Activated naive CD8-positive, alpha-beta T cell treated with anti-CD3 and anti-CD28 coated beads, Interleukin-2, amount 10 ng/mL, durations not matched to agents 7 days and 5 days (primary cell): ENCODE results near the gene EPHA1. TPM values are rescaled to one million over a fixed set of nuclear protein-coding genes. Genes with fewer than 3 reads are reported as not detected.
"Not testable (repeated sequence)": the region's sequence is repeated elsewhere in the genome, so short reads cannot be mapped to it uniquely, and the experiment has no call there.

Experiments
- ATAC-seq: fragments of 150-1000 bp; cut with Tn5 transposase; one replicate; pipeline ENCODE4 v1.10.0; 2021; ENCODE audit warnings: low read depth, moderate library complexity
- POLR2A ChIA-PET: fragments of 350-600 bp; sonication (Branson Sonifier 250); formaldehyde crosslinking; loops from one replicate; lab custom pipeline; 2021; ENCODE audit warnings: antibody characterized with exemption; lab: Charles Lee
- DNase-seq: peaks from one replicate; pipeline ENCODE4 v3.0.0; 2021
- H3K27ac Mint-ChIP-seq: one replicate; pipeline ENCODE4 v1.8.0; 2022; ENCODE audit warnings: mild to moderate bottlenecking, mixed read lengths
- H3K27me3 Mint-ChIP-seq: one replicate; pipeline ENCODE4 v1.8.0; 2022; ENCODE audit warnings: mild to moderate bottlenecking, moderate library complexity, mixed read lengths
- H3K36me3 Mint-ChIP-seq: one replicate; pipeline ENCODE4 v1.8.0; 2021; ENCODE audit warnings: mild to moderate bottlenecking, mixed read lengths
- H3K4me1 Mint-ChIP-seq: one replicate; pipeline ENCODE4 v1.8.0; 2021; ENCODE audit warnings: mixed read lengths
- H3K4me3 Mint-ChIP-seq: one replicate; pipeline ENCODE4 v1.8.0; 2022; ENCODE audit warnings: mild to moderate bottlenecking, moderate library complexity, mixed read lengths
- H3K9me3 Mint-ChIP-seq: one replicate; pipeline ENCODE4 v1.8.0; 2021; ENCODE audit warnings: mixed read lengths
- total RNA-seq, 2 experiments: library from RNA; stranded (reverse); gene quantifications; one replicate each; pipeline ENCODE4 v1.2.3, GENCODE V29; 2021

Gene EPHA1
- total RNA-seq, 2 experiments from 2014 or later: 27.3 to 28.2 TPM

- no peaks in the 10 kb centered on the region for H3K27me3 Mint-ChIP-seq
- H3K4me3 Mint-ChIP-seq: peak overlapping the region; percentile 68
- peaks cover 11% of the 10 kb centered on the region for H3K4me1 Mint-ChIP-seq
- no peak for DNase-seq
- H3K9me3 Mint-ChIP-seq: no peaks in the 10 kb centered on the region
- POLR2A ChIA-PET: interaction anchor here (1.0 kb wide), 1 partner anchor 9 kb away, joined by 3 read pairs; no protein-coding TSS in a partner anchor
- H3K36me3 Mint-ChIP-seq: peaks cover 10% of the 10 kb centered on the region
- ATAC-seq: no peak
- H3K27ac Mint-ChIP-seq: peak overlapping the region; percentile 81
These were observed 13.2 kb downstream of the EPHA1 start for GRCh38 chr7:143395187-143396149.

DNA sequence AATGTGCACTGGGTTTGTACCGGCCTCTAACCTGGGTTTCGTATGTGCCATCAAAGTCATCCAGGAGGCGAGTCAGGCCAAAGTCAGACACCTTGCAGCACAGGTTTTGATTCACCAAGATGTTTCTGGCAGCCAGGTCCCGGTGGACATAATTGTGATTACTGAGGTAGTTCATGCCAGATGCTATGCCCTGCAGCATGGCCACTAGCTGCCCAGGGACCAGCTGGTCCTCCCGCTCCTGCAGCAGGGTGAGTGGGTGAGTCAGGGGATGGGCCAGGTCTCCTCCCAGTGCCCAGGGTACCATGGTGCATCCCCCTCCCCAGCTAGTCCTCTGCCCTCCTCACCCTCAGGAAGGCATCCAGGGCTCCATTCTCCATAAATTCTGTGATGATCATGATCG is 13.9 kb downstream of the EPHA1 start:
- Mint-ChIP-seq H3K36me3 (peaks cover 14% of the 10 kb centered on the region), H3K9me3 (no peaks in the 10 kb centered on the region), H3K27ac (peak overlapping the region; percentile 81), H3K4me3 (peak overlapping the region; percentile 68), H3K27me3 (no peaks in the 10 kb centered on the region), H3K4me1 (peaks cover 13% of the 10 kb centered on the region)
- ATAC-seq (no peak), DNase-seq (no peak)
- POLR2A ChIA-PET: interaction anchor here (0.8 to 1.0 kb wide), 2 partner anchors 9 to 11 kb away, joined by 3 read pairs; no protein-coding TSS in a partner anchor

DNA sequence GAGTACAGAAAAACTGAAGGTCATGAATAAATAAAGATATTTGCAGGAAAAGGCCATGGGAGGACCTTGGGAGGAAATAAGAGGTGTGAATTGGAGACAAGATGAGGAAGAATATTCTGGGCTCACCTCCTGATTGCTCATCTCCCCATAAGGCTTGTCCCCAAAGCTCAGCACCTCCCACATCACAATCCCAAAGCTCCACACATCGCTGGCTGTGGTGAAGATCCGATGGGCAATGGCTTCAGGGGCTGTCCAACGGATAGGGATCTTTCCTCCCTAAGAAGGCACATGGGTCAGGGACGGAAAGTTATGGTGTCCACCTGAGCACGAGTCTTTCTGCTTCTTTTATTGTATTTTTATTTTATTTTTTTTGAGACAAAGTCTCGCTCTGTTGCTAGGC is 14.6 kb downstream of the EPHA1 start:
- H3K27me3 Mint-ChIP-seq: no peaks in the 10 kb centered on the region
- H3K4me1 Mint-ChIP-seq: peaks cover 19% of the 10 kb centered on the region
- DNase-seq (no peak), ATAC-seq (no peak)
- peaks cover 20% of the 10 kb centered on the region for H3K36me3 Mint-ChIP-seq
- no peak overlapping the region for H3K4me3 Mint-ChIP-seq
- POLR2A ChIA-PET: interaction anchor here (0.8 to 6.7 kb wide), 2 partner anchors 10 to 14 kb away, joined by 3 to 40 read pairs; partner anchors contain the start of gene EPHA1
- H3K9me3 Mint-ChIP-seq: no peaks in the 10 kb centered on the region
- peak overlapping the region; percentile 54 for H3K27ac Mint-ChIP-seq

DNA sequence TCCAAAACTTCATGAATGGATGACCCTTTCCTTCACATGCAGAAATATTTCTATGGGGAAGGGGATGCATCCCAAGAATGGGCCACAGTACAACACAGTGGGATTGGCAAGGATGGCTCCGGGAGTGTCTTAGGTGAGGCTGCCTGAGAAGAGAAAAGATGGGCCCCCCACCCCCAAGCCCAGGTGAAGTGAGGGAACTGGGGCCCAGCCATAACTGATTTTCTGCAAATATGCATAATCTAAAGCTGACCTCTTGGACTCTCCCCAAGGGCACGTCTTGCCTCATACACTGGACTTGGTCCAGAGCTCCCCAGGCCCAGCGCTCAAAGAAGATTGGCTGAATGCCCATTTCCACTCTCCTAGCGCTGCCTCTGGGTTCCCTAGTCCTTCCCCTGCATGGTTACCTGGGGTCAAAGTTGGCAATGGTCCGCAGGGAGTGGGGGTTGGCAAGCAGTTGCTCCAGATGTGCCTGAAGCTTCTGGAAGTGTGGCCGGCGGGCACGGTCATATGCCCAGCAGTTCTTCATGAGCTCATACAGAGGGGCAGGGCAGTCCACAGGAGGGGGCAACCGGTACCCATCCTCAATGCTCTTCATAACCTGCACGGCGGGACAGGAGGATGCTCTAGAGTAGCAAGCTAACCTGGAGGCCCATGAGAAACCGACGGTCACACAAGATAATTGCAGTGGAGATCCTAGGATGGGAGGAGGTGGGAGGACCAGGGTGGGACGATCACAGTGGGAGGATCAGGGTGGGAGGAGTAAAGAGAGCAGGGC is 15.2 kb downstream of the EPHA1 start:
- DNase-seq (no peak), ATAC-seq (no peak)
- no peaks in the 10 kb centered on the region for H3K9me3 Mint-ChIP-seq
- POLR2A ChIA-PET: interaction anchor here (1.7 to 6.7 kb wide), 2 partner anchors 10 to 14 kb away, joined by 7 to 40 read pairs; partner anchors contain the start of gene EPHA1
- peak overlapping the region; percentile 54 for H3K27ac Mint-ChIP-seq
- H3K27me3 Mint-ChIP-seq: no peaks in the 10 kb centered on the region
- peaks cover 21% of the 10 kb centered on the region for H3K36me3 Mint-ChIP-seq
- H3K4me3 Mint-ChIP-seq: no peak overlapping the region
- H3K4me1 Mint-ChIP-seq: peaks cover 19% of the 10 kb centered on the region

DNA sequence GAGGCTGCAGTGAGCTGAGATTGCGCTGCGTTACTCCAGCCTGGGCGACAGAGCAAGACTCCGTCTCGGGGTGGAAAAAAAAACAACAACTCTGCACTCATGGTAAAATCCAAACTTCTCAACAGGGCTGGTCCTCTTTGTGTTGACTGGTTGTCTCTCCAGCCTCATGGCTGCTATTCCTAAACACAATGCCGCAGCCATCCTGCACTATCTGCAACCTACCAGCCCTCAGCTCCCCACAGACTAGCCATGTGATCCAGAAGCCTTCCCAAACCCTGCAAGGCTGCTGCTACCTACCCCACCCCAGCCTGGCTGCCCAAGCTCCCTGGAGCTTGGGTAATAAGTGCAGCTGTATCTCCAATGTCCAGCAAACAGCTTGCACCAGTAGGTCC is 15.8 kb downstream of the EPHA1 start:
- POLR2A ChIA-PET: interaction anchor here (1.4 to 6.7 kb wide), 4 partner anchors 9 to 17 kb away, joined by 5 to 40 read pairs (median 6); partner anchors contain the start of gene EPHA1
- Mint-ChIP-seq H3K9me3 (no peaks in the 10 kb centered on the region), H3K27ac (no peak overlapping the region), H3K36me3 (peaks cover 21% of the 10 kb centered on the region), H3K4me1 (peaks cover 19% of the 10 kb centered on the region), H3K27me3 (no peaks in the 10 kb centered on the region), H3K4me3 (no peak overlapping the region)
- DNase-seq: no peak
- no peak for ATAC-seq

GRCh38 chr7:143392427-143392826 is 16.2 kb downstream of the EPHA1 start:
- not testable (repeated sequence) for ATAC-seq
- POLR2A ChIA-PET: interaction anchor here (1.4 to 6.7 kb wide), 4 partner anchors 8 to 17 kb away, joined by 5 to 40 read pairs (median 6); partner anchors contain the start of gene EPHA1
- peaks cover 21% of the 10 kb centered on the region for H3K36me3 Mint-ChIP-seq

GRCh38 chr7:143391462-143392404 is 16.9 kb downstream of the EPHA1 start:
- Mint-ChIP-seq H3K27me3 (no peaks in the 10 kb centered on the region), H3K27ac (no peak overlapping the region), H3K4me3 (no peak overlapping the region), H3K9me3 (no peaks in the 10 kb centered on the region), H3K4me1 (peaks cover 19% of the 10 kb centered on the region), H3K36me3 (peaks cover 21% of the 10 kb centered on the region)
- ATAC-seq (no peak), DNase-seq (no peak)
- POLR2A ChIA-PET: interaction anchor here (1.2 to 6.7 kb wide), 5 partner anchors 8 to 19 kb away, joined by 4 to 40 read pairs (median 6); partner anchors contain the start of gene EPHA1

More at GRCh38 chr7:143392427-143392826, 16.2 kb downstream of the EPHA1 start:
- Mint-ChIP-seq H3K4me1 (peaks cover 19% of the 10 kb centered on the region), H3K27ac (peak overlapping the region; percentile 48)
- H3K4me3 Mint-ChIP-seq, DNase-seq, H3K9me3 Mint-ChIP-seq, H3K27me3 Mint-ChIP-seq: not testable (repeated sequence)

- Mint-ChIP-seq H3K4me3 (no peak overlapping the region), H3K4me1 (peaks cover 19% of the 10 kb centered on the region), H3K27me3 (no peaks in the 10 kb centered on the region), H3K27ac (no peak overlapping the region), H3K9me3 (no peaks in the 10 kb centered on the region), H3K36me3 (peaks cover 21% of the 10 kb centered on the region)
- DNase-seq: no peak
- no peak for ATAC-seq
- POLR2A ChIA-PET: interaction anchor here (1.1 to 6.7 kb wide), 4 partner anchors 11 to 18 kb away, joined by 3 to 40 read pairs (median 4); partner anchors contain the start of gene EPHA1
These were observed 17.8 kb downstream of the EPHA1 start for GRCh38 chr7:143390773-143391317.

DNA sequence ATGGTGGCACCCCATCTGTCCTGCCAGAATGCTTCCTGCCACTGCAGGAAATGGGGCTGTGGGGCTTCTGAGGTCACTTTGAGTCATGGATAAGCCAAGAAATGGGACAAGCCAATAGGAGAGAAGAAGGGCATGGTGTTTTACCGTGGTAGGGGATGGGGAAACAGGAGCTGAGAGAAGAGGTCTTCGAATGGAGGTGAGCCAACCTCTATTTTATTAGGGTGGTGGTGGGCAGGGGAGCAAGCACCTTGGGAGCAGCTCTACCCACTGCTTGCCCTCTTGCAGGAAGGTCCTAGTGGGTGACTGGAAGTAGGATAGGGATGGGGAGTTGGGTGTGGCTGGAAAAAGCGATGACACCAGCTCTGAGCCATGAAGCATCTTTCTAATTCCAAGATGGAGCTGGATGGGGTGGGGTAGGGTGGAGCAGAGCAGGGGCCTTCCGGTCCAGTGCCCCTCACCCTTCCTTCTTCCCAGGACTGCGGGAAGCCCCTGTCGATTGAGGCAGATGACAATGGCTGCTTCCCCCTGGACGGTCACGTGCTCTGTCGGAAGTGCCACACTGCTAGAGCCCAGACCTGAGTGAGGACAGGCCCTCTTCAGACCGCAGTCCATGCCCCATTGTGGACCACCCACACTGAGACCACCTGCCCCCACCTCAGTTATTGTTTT is 18.4 kb downstream of the EPHA1 start:
- Mint-ChIP-seq H3K9me3 (no peaks in the 10 kb centered on the region), H3K4me1 (peaks cover 16% of the 10 kb centered on the region), H3K36me3 (peaks cover 19% of the 10 kb centered on the region), H3K27me3 (no peaks in the 10 kb centered on the region), H3K4me3 (no peak overlapping the region), H3K27ac (peak overlapping the region; percentile 24)
- ATAC-seq (no peak), DNase-seq (no peak)
- POLR2A ChIA-PET: interaction anchor here (1.1 to 6.7 kb wide), 4 partner anchors 10 to 18 kb away, joined by 3 to 40 read pairs (median 4); partner anchors contain the start of gene EPHA1

DNA sequence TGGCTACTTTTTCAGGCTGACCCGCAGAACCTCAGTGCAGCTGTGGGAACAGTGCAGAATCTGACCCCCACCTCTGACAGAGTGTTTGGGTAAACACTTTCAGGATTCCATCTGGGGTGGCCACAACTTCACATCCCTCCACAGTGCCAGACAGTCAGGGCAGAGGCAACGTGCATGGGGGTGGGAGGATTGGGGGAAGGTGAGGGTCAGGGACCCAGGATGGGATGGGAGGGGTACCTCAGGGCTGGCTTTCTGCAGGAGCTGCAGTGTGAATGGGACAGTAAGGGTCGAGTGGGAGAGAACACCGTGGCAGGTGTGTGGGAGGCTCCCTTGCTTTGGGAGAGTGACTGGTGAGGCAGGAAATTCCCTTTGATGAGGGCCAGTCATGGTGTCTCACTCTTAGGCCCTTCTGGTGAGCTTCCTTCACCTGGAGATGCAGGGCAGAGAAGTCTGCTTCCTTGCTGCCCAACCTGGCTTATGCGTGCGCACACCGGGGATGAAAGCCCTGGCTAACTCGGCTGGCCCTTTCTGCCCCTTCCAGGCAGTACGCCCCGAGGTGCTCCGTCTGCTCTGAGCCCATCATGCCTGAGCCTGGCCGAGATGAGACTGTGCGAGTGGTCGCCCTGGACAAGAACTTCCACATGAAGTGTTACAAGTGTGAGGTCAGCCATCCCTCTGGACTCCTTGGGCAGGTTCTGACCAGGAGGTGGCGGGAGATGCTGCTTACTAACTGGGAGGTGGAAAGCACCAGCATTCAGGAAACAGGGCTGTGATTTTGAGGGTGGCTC is 19.1 kb downstream of the EPHA1 start:
- DNase-seq (no peak), ATAC-seq (no peak)
- POLR2A ChIA-PET: interaction anchor here (1.1 to 6.7 kb wide), 3 partner anchors 9 to 18 kb away, joined by 3 to 40 read pairs (median 4); partner anchors contain the start of gene EPHA1
- no peak overlapping the region for H3K4me3 Mint-ChIP-seq
- H3K27ac Mint-ChIP-seq: peak overlapping the region; percentile 24
- H3K9me3 Mint-ChIP-seq: no peaks in the 10 kb centered on the region
- peaks cover 8% of the 10 kb centered on the region for H3K4me1 Mint-ChIP-seq
- H3K36me3 Mint-ChIP-seq: peaks cover 15% of the 10 kb centered on the region
- H3K27me3 Mint-ChIP-seq: no peaks in the 10 kb centered on the region
